ENCODE measurements around the gene NLRC4.
"Not testable (repeated sequence)": the region's sequence is repeated elsewhere in the genome, so short reads cannot be mapped to it uniquely, and the experiment has no call there.

Gene NLRC4, protein sequence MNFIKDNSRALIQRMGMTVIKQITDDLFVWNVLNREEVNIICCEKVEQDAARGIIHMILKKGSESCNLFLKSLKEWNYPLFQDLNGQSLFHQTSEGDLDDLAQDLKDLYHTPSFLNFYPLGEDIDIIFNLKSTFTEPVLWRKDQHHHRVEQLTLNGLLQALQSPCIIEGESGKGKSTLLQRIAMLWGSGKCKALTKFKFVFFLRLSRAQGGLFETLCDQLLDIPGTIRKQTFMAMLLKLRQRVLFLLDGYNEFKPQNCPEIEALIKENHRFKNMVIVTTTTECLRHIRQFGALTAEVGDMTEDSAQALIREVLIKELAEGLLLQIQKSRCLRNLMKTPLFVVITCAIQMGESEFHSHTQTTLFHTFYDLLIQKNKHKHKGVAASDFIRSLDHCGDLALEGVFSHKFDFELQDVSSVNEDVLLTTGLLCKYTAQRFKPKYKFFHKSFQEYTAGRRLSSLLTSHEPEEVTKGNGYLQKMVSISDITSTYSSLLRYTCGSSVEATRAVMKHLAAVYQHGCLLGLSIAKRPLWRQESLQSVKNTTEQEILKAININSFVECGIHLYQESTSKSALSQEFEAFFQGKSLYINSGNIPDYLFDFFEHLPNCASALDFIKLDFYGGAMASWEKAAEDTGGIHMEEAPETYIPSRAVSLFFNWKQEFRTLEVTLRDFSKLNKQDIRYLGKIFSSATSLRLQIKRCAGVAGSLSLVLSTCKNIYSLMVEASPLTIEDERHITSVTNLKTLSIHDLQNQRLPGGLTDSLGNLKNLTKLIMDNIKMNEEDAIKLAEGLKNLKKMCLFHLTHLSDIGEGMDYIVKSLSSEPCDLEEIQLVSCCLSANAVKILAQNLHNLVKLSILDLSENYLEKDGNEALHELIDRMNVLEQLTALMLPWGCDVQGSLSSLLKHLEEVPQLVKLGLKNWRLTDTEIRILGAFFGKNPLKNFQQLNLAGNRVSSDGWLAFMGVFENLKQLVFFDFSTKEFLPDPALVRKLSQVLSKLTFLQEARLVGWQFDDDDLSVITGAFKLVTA

DNA sequence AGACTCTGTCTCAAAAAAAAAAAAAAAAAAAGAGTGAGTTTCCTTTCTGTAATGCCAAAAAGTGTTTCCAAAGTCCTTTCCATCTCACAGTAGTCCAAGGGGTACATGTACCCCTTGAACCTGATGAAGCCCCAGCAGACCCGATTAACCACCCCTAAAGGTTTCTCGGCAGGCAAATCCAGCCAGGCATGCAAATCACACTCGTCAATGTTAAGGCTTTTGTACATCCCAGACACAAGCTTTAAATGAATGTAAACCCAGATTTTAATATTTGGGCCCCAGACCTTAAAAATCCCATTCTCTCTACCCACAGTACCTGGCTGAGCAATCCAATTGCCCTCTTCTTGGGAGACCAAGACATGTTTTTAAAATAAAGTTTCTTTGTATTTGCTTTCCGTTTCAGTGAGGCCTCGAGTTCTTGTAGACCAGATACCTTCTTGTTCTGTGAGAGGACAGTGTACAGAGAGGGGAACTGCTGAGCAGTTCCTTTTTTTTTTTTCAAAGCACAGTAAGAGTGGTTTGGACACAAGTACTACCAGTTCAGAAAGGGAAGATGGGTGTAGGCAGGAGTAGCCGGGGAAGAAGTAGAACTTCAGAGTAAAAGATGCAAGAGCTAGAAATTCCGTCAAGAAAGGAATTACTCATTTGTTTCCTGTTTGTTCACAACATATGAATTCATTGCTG lies at the start of gene NLRC4:
Gene NLRC4, minus strand, starts transcription at position 465 of the 684 bp plus-strand sequence. CDS start 8,111 bp downstream, outside the sequence.
- DNase-seq (ENCODE audit: extremely low read depth in 1 of 2, low read depth in 1 of 2), result no peak

DNA sequence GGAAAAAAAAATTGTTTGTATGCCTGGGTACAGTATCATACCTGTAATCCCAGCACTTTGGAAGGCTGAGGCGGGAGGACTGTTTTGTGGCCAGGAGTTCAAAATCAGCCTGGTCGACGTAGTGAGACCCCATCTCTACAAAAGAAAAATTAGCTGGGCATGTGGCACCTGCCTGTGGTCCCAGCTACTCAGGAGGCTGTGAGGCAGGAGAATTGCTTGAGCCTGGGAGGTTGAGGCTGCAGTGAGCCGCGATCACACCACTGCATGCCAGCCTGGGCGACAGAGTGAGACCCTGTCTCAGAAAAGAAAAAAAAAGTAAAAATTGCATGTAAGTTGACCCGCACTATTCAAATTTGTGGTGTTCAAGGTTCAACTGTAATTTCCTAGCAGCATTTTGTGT lies 45.9 kb upstream of the NLRC4 start:
- no peak for DNase-seq (ENCODE audit: extremely low read depth in 1 of 2, low read depth in 1 of 2)

DNA sequence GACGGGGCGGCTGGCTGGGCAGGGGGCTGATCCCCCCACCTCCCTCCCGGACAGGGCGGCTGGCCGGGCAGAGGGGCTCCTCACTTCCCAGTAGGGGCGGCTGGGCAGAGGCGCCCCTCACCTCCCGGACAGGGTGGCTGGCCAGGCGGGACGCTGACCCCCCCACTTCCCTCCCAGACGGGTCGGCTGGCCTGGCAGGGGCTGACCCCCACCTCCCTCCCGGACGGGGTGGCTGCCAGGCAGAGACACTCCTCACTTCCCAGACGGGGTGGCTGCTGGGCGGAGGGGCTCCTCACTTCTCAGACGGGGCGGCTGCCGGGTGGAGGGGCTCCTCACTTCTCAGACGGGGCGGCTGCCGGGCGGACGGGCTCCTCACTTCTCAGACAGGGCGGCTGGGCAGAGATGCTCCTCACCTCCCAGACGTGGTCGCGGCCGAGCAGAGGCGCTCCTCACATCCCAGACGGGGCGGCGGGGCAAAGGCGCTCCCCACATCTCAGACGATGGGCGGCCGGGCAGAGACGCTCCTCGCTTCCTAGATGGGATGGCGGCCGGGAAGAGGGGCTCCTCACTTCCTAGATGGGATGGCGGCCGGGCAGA lies 29.4 kb upstream of the NLRC4 start:
- not testable (repeated sequence) for DNase-seq (ENCODE audit: extremely low read depth in 1 of 2, low read depth in 1 of 2)

- not testable (repeated sequence) for DNase-seq (ENCODE audit: extremely low read depth in 1 of 2, low read depth in 1 of 2)
Observed at GRCh38 chr2:32293493-32293892, 28.8 kb upstream of the NLRC4 start.

GRCh38 chr2:32291746-32292145 lies 27.1 kb upstream of the NLRC4 start:
- no peak for DNase-seq (ENCODE audit: extremely low read depth in 1 of 2, low read depth in 1 of 2)

GRCh38 chr2:32290000-32290339 lies 25.3 kb upstream of the NLRC4 start:
- DNase-seq (ENCODE audit: extremely low read depth in 1 of 2, low read depth in 1 of 2), result no peak

DNA sequence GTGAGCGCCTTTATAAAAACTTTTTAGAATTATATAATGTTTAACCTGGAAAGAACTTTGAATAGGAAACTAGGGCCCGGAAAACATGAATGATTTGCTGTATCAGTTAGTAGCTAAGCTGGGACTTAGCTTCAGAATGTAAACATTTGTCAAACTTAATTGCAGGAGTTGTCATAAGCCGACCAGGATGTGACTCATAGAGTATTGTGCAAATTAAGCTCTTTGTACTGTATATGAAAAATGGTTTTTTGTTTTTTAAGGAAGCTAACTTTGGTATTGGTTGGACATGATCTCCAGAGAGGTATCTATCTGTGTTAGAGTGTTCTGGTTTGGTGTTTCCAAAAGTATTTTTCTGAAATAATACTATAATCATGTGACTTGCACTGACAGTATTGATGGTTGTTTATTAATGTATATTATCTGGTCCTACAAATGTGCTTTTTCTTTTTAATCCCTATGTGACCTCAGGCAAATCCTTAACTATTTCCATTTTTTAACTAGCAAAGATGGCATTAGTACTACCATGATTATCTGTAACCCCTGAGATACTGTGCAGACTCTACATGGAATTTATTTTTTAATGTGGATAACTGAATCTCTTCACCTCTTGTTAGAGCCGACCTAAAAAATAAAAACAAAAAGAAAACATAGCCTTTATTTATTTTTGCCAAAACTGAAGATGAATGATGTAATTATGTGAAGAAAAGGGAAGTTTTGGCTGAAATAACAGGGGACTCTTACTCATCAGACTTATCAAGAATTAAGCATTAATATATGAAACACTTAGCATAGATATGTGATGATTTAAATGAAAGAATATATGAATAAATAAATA lies 24.7 kb upstream of the NLRC4 start:
- no peak for DNase-seq (ENCODE audit: extremely low read depth in 1 of 2, low read depth in 1 of 2)

- DNase-seq (ENCODE audit: extremely low read depth in 1 of 2, low read depth in 1 of 2), result no peak
Observed at GRCh38 chr2:32284321-32284720, 19.6 kb upstream of the NLRC4 start.

DNA sequence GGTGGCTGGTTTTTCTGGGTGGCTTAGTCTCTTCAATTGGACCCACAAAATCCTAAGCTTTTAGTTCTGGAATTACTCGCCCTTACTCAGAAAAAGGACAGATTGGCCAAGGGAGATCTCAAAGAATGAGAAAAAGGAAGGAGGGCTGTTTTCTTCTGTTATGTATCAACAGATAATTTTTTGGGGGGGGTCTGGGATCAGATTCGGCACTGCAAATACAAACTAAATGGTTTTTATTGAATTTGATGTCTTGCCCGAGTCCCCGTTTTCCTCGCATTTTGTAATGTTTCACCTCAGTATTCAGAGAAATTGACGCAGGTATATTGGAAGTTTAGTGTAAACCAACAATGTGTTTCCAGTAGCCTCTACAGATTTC lies 13.8 kb upstream of the NLRC4 start:
- no peak for DNase-seq (ENCODE audit: extremely low read depth in 1 of 2, low read depth in 1 of 2)

- DNase-seq (ENCODE audit: extremely low read depth in 1 of 2, low read depth in 1 of 2), result peak; percentile 69 to 80
Observed at GRCh38 chr2:32277674-32278477, 13.2 kb upstream of the NLRC4 start, which contains the start of gene YIPF4. Gene YIPF4, plus strand, starts transcription at chr2:32277904. Its CDS starts 252 bp downstream, at chr2:32278156.

- no peak for DNase-seq (ENCODE audit: extremely low read depth in 1 of 2, low read depth in 1 of 2)
Observed at GRCh38 chr2:32277363-32277673, 12.6 kb upstream of the NLRC4 start.

DNA sequence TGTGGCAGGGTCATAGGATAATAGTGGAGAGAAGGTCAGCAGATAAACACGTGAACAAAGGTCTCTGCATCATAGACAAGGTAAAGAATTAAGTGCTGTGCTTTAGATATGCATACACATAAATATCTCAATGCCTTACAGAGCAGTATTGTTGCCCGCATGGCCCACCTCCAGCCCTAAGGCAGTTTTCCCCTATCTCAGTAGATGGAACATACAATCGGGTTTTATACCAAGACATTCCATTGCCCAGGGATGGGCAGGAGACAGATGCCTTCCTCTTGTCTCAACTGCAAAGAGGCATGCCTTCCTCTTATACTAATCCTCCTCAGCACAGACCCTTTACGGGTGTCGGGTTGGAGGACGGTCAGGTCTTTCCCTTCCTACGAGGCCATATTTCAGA lies 11.1 kb upstream of the NLRC4 start:
- not testable (repeated sequence) for DNase-seq (ENCODE audit: extremely low read depth in 1 of 2, low read depth in 1 of 2)

- no peak for DNase-seq (ENCODE audit: extremely low read depth in 1 of 2, low read depth in 1 of 2)
Observed at GRCh38 chr2:32274289-32274688, 9.6 kb upstream of the NLRC4 start.

GRCh38 chr2:32272279-32272678 lies 7.6 kb upstream of the NLRC4 start:
- no peak for DNase-seq (ENCODE audit: extremely low read depth in 1 of 2, low read depth in 1 of 2)

DNA sequence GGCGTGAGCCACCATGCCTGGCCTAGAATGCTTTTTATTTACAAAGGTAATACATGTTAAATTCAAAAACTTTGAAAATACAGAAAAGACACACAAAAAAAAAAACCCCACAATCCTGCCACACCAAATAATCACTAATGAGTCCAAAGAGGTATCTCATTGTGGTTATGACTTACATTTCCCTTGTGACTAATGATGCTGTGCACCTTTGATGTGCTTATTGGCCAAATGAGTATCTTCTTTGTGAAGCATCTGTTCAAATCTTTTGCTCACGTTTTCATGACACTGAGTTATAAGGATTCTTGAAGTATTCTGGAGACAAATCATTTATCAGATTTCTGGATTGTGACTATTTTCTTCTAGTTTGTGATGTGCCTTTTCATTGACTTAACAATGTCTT lies 6.4 kb upstream of the NLRC4 start:
- DNase-seq (ENCODE audit: extremely low read depth in 1 of 2, low read depth in 1 of 2), result no peak

- no peak for DNase-seq (ENCODE audit: extremely low read depth in 1 of 2, low read depth in 1 of 2)
Observed at GRCh38 chr2:32262105-32262504, 2.6 kb downstream of the NLRC4 start.

DNA sequence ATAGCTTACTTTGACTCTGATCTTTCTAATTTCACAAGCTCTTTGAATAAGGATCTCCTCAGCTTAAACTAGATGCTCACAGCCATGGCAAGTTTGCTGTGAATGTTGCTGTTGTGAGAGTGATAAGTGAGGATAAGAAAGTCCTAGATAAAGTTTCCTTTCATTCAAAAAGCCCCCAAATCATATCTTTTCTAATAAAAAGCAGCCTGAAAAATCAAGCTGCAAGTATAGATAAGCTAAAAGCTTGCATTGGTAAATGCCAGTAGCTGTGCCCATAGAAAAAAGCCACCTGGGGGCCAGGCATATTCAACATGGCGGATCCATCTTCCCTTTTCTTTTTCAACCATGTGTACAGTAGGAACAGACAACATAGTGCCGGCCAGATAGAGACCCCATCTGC lies 4.3 kb downstream of the NLRC4 start:
- no peak for DNase-seq (ENCODE audit: extremely low read depth in 1 of 2, low read depth in 1 of 2)

DNA sequence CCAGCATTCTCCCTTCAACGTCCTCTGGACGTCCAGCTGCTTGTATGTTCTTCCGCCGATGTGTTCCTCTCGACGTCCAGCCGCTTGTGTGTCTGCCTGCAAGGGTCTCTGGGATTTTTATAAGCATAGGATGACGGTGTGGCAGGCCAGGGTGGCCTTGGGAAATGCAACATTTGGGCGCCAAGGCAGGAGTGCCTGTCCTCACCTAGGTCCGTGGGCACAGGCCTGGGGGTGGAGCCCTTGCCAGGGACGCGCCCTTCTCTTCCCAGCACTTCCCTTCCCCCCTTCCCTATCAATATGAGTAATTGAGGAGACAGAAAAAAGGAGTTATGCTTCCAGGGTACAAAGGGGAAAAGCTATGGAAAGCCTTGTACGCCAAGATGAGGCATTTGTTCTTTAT lies 6.4 kb downstream of the NLRC4 start:
- no peak for DNase-seq (ENCODE audit: extremely low read depth in 1 of 2, low read depth in 1 of 2)

GRCh38 chr2:32250290-32250689 lies 14.4 kb downstream of the NLRC4 start:
- no peak for DNase-seq (ENCODE audit: extremely low read depth in 1 of 2, low read depth in 1 of 2)

All from stimulated activated CD8-positive, alpha-beta memory T cell treated with anti-CD3 and anti-CD28 coated beads, Interleukin-7, amount 100 ng/mL, for 48 hours (primary cell).